Renal cortex interstitium (tissue), 11 donors: ENCODE measurements around the gene TSPAN31. TPM values are rescaled to one million over a fixed set of nuclear protein-coding genes. Genes with fewer than 3 reads are reported as not detected.

ENCODE experiments used
- DNase-seq, 11 donors: peaks; one replicate each; pipeline ENCODE4 v3.0.0-alpha.2; 2013; ENCODE audit warnings: low read depth in 9 of 11, low spot score in 4 of 11; ENCODE audit errors: extremely low read depth in 1 of 11
- polyA plus RNA-seq, 3 donors: library from polyadenylated mRNA; unstranded; fragments of 120-200 nt; gene quantifications; one replicate each; pipeline ENCODE4 v1.2.1, GENCODE V29; 2013; ENCODE audit not compliant: insufficient read length in 3 of 3

Gene TSPAN31
- polyA plus RNA-seq, 3 donors = 86.7 to 113 (median 99.9) TPM

GRCh38 chr12:57730336-57731067, 14.3 kb upstream of the TSPAN31 start:
- DNase-seq = no peak

GRCh38 chr12:57731411-57732080, 13.3 kb upstream of the TSPAN31 start:
- no peak for DNase-seq

- no peak for DNase-seq
These were observed 12.6 kb upstream of the TSPAN31 start for GRCh38 chr12:57732270-57732669.

- DNase-seq = no peak
These were observed 11.9 kb upstream of the TSPAN31 start for GRCh38 chr12:57732726-57733593.

- no peak for DNase-seq
These were observed 10.9 kb upstream of the TSPAN31 start for GRCh38 chr12:57733928-57734327.

- DNase-seq = no peak
These were observed 10.2 kb upstream of the TSPAN31 start for GRCh38 chr12:57734591-57734990.

- no peak for DNase-seq
These were observed 9.5 kb upstream of the TSPAN31 start for GRCh38 chr12:57735198-57735855.

GRCh38 chr12:57735952-57736740, 8.7 kb upstream of the TSPAN31 start:
- no peak for DNase-seq

GRCh38 chr12:57736741-57737466, 7.9 kb upstream of the TSPAN31 start:
- no peak for DNase-seq

- no peak for DNase-seq
These were observed 7.1 kb upstream of the TSPAN31 start for GRCh38 chr12:57737467-57738460.

- DNase-seq = no peak
These were observed 6.1 kb upstream of the TSPAN31 start, which contains the start of gene AGAP2 for GRCh38 chr12:57738661-57739237. TSS of gene AGAP2 (minus strand) at chr12:57738742. CDS start at chr12:57738246, 496 bp downstream.

GRCh38 chr12:57739387-57739786, 5.5 kb upstream of the TSPAN31 start:
- DNase-seq = no peak

- no peak for DNase-seq
These were observed 4.8 kb upstream of the TSPAN31 start for GRCh38 chr12:57739914-57740538.

- no peak for DNase-seq
These were observed 4.0 kb upstream of the TSPAN31 start for GRCh38 chr12:57740656-57741412.

- no peak for DNase-seq
These were observed 3.4 kb upstream of the TSPAN31 start for GRCh38 chr12:57741413-57741789.
